H9 (cell line): ENCODE results near the gene FARS2. TPM values are rescaled to one million over a fixed set of nuclear protein-coding genes. Genes with fewer than 3 reads are reported as not detected.

Experiments
- DNase-seq: peaks from one replicate; pipeline ENCODE4 v3.0.0-alpha.2; 2017
- H2AFZ ChIP-seq: one replicate; pipeline ENCODE4 v1.6.1; 2013; ENCODE audit warnings: mild to moderate bottlenecking, low read length, control low read depth, moderate library complexity
- H2AK5ac ChIP-seq: 2 replicates; pipeline ENCODE4 v1.6.1; 2013; ENCODE audit warnings: low read length, control low read depth, mixed read lengths; ENCODE audit not compliant: insufficient read length
- H2BK120ac ChIP-seq: one replicate; pipeline ENCODE4 v1.6.1; 2013; ENCODE audit warnings: low read depth, mild to moderate bottlenecking, low read length, control low read depth, inconsistent platforms; ENCODE audit not compliant: poor library complexity, severe bottlenecking
- H2BK12ac ChIP-seq: 2 replicates; pipeline ENCODE4 v1.6.1; 2013; ENCODE audit warnings: low read length, control low read depth, mixed read lengths, low read depth; ENCODE audit not compliant: insufficient read length
- H2BK15ac ChIP-seq: 2 replicates; pipeline ENCODE4 v1.6.1; 2013; ENCODE audit warnings: low read depth, low read length, control low read depth
- H2BK20ac ChIP-seq: one replicate; pipeline ENCODE4 v1.6.1; 2013; ENCODE audit warnings: low read depth, mild to moderate bottlenecking, low read length, control low read depth, inconsistent platforms; ENCODE audit not compliant: poor library complexity, severe bottlenecking
- H2BK5ac ChIP-seq: 2 replicates; pipeline ENCODE4 v1.6.1; 2013; ENCODE audit warnings: low read length, control low read depth, mixed read lengths; ENCODE audit not compliant: insufficient read length
- H3K14ac ChIP-seq: 2 replicates; pipeline ENCODE4 v1.6.1; 2013; ENCODE audit warnings: low read length, control low read depth; ENCODE audit not compliant: insufficient read depth
- H3K18ac ChIP-seq: 2 replicates; pipeline ENCODE4 v1.6.1; 2013; ENCODE audit warnings: low read depth, mild to moderate bottlenecking, mixed read lengths, low read length, control low read depth; ENCODE audit not compliant: insufficient read length
- H3K23ac ChIP-seq: 2 replicates; pipeline ENCODE4 v1.6.1; 2013; ENCODE audit warnings: low read length, control low read depth, mixed read lengths, low read depth; ENCODE audit not compliant: insufficient read length
- H3K23me2 ChIP-seq: 2 replicates; pipeline ENCODE4 v1.6.1; 2013; ENCODE audit warnings: low read depth, mild to moderate bottlenecking, mixed read lengths, low read length, control low read depth; ENCODE audit not compliant: insufficient read length, poor library complexity, severe bottlenecking
- H3K27ac ChIP-seq: 2 replicates; pipeline ENCODE4 v1.5.1; 2013; ENCODE audit warnings: low read length, control low read depth, mixed read lengths, low read depth; ENCODE audit not compliant: insufficient read length
- H3K27me3 ChIP-seq: 2 replicates; pipeline ENCODE4 v1.6.1; 2013; ENCODE audit warnings: low read length, control low read depth, inconsistent platforms; ENCODE audit not compliant: insufficient read depth
- H3K4ac ChIP-seq: 2 replicates; pipeline ENCODE4 v1.6.1; 2013; ENCODE audit warnings: low read depth, mild to moderate bottlenecking, control low read depth, inconsistent platforms, low read length, moderate library complexity
- H3K4me1 ChIP-seq: 2 replicates; pipeline ENCODE4 v1.6.1; 2013; ENCODE audit warnings: low read length, control low read depth, inconsistent platforms; ENCODE audit not compliant: insufficient read depth
- H3K4me2 ChIP-seq: 2 replicates; pipeline ENCODE4 v1.6.1; 2013; ENCODE audit warnings: low read length, control low read depth, mixed read lengths; ENCODE audit not compliant: insufficient read length, insufficient read depth
- H3K56ac ChIP-seq: 2 replicates; pipeline ENCODE4 v1.6.1; 2013; ENCODE audit warnings: low read depth, mild to moderate bottlenecking, mixed read lengths, low read length, control low read depth; ENCODE audit not compliant: insufficient read length
- H3K79me1 ChIP-seq: 2 replicates; pipeline ENCODE4 v1.6.1; 2013; ENCODE audit warnings: low read depth, mild to moderate bottlenecking, moderate library complexity, low read length, control low read depth, inconsistent platforms; ENCODE audit not compliant: insufficient read depth, poor library complexity, severe bottlenecking
- H3K79me2 ChIP-seq: 2 replicates; pipeline ENCODE4 v1.6.1; 2013; ENCODE audit warnings: low read length, control low read depth, inconsistent platforms; ENCODE audit not compliant: insufficient read depth
- H3K9ac ChIP-seq: 2 replicates; pipeline ENCODE4 v1.6.1; 2013; ENCODE audit warnings: low read length, control low read depth, mixed read lengths; ENCODE audit not compliant: insufficient read length; ENCODE audit errors: extremely low read depth
- H3K9me3 ChIP-seq: one replicate; pipeline ENCODE4 v1.6.1; 2013; ENCODE audit warnings: low read depth, low read length, inconsistent platforms; ENCODE audit not compliant: control insufficient read depth
- H3T11ph ChIP-seq: one replicate; pipeline ENCODE4 v1.6.1; 2013; ENCODE audit warnings: mild to moderate bottlenecking, low read length, control low read depth, inconsistent platforms
- H4K20me1 ChIP-seq: one replicate; pipeline ENCODE4 v1.6.1; 2013; ENCODE audit not compliant: control insufficient read depth, insufficient read length, insufficient read depth
- H4K5ac ChIP-seq: 2 replicates; pipeline ENCODE4 v1.6.1; 2013; ENCODE audit warnings: low read depth, mild to moderate bottlenecking, mixed read lengths, low read length, control low read depth; ENCODE audit not compliant: insufficient read length
- H4K8ac ChIP-seq: replicated peaks from 2 replicates; pipeline ENCODE4 v1.6.1; 2013; ENCODE audit warnings: low read length, control low read depth, mixed read lengths, low read depth; ENCODE audit not compliant: insufficient read length
- H4K91ac ChIP-seq: 2 replicates; pipeline ENCODE4 v1.6.1; 2013; ENCODE audit warnings: low read depth, mild to moderate bottlenecking, moderate library complexity, mixed read lengths, low read length, control low read depth; ENCODE audit not compliant: insufficient read length
- H3K27ac Mint-ChIP-seq, 3 experiments: 2 replicates in 2 of 3; 3 replicates in 1 of 3; pipeline ENCODE4 v1.8.0; 2020 to 2021; ENCODE audit warnings: mixed read lengths in 3 of 3, mild to moderate bottlenecking in 1 of 3, moderate library complexity in 1 of 3
- H3K27me3 Mint-ChIP-seq: 2 replicates; pipeline ENCODE4 v1.8.0; 2021; ENCODE audit warnings: low read depth, mild to moderate bottlenecking, moderate library complexity, mixed read lengths
- H3K36me3 Mint-ChIP-seq, 3 experiments: 2 replicates in 2 of 3; 3 replicates in 1 of 3; pipeline ENCODE4 v1.8.0; 2020 to 2021; ENCODE audit warnings: low read depth in 3 of 3, mixed read lengths in 3 of 3; ENCODE audit not compliant: insufficient read depth in 1 of 3
- H3K4me1 Mint-ChIP-seq, 2 experiments: 2 replicates each; pipeline ENCODE4 v1.8.0; 2020; ENCODE audit warnings: mixed read lengths in 2 of 2
- H3K4me3 Mint-ChIP-seq, 2 experiments: 2 replicates in 1 of 2; 3 replicates in 1 of 2; pipeline ENCODE4 v1.8.0; 2020 to 2021; ENCODE audit warnings: mild to moderate bottlenecking in 2 of 2, mixed read lengths in 2 of 2, moderate library complexity in 1 of 2
- H3K9me3 Mint-ChIP-seq, 2 experiments: 2 replicates in 1 of 2; 3 replicates in 1 of 2; pipeline ENCODE4 v1.8.0; 2020; ENCODE audit warnings: mild to moderate bottlenecking in 2 of 2, mixed read lengths in 2 of 2, moderate library complexity in 1 of 2
- WGBS: extraction: QIAGEN DNeasy Blood & Tissue Kit; methylation state at CpG from one replicate; pipeline ENCODE4 v1.1.7; 2013; ENCODE audit warnings: missing lambda C conversion rate, low lambda C conversion rate, mixed read lengths; ENCODE audit not compliant: insufficient read length; ENCODE audit errors: extremely low coverage; 5-methylcytosine and 5-hydroxymethylcytosine counted together
- total RNA-seq: library from RNA; stranded (reverse); gene quantifications from 2 replicates; pipeline ENCODE4 v1.2.1, GENCODE V29; 2021
- TF ChIP-seq, protein P1 (sequence below): fragments of 200-600 bp; sonication (generic); conservative IDR thresholded peaks from 3 replicates; pipeline ENCODE4 v1.8.0; 2021; ENCODE audit warnings: antibody characterized with exemption, mild to moderate bottlenecking

The FARS2 gene
- total RNA-seq, 1 experiment from 2014 or later: 8.5 TPM

DNA sequence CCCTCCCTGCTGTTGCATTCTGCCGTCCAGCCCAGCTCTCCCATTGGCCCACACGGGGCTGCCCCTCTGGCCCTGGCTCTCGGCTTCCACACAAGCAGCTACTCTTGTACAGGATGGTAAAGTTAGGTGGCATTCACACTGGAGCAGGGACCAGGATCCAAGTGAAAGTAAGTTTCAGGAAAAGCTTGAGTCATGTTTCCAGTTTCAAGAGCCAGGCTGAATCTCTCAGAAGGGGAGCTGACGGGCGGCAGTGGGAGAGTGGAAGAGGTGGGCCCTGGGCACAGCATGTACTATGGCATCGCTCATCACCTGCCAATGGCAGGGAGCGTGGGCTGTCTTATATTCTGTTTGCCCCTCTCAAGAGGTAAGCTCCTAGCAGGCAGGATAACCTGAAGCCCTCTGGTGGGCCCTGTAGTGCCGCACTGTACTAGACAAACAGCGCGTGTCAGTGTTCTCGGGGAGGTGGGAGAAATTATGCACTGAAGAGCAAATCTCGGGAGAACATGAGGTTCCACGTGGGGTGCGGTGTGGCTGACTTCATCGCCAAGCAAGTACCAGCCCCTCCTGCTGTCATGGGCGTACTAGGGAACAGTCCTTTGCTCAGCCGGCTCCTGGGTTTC, 503.9 kb downstream of the FARS2 start:
- H3K4me2 ChIP-seq: no peak overlapping the region
- no peaks in the 10 kb centered on the region for H3K79me2 ChIP-seq
- no peaks in the 10 kb centered on the region for H3K27me3 ChIP-seq
- H2AK5ac ChIP-seq: no peak overlapping the region
- no peak overlapping the region; a peak in 2 of 7 replicates for H3K27ac Mint-ChIP-seq
- H2BK5ac ChIP-seq: no peak overlapping the region
- WGBS: no CpG with 5 or more reads among the region's 17 CpGs
- no peak overlapping the region for H3K27ac ChIP-seq
- no peak overlapping the region for H2BK12ac ChIP-seq
- H4K20me1 ChIP-seq: no peaks in the 10 kb centered on the region
- H2BK120ac ChIP-seq: no peak overlapping the region
- no peak overlapping the region for H3K4ac ChIP-seq
- H3K4me3 Mint-ChIP-seq: no peak overlapping the region
- no peak overlapping the region for H2BK15ac ChIP-seq
- H4K8ac ChIP-seq: no peak overlapping the region
- no peak overlapping the region for H3K23ac ChIP-seq
- H4K91ac ChIP-seq: no peak overlapping the region
- no peaks in the 10 kb centered on the region for H3K27me3 Mint-ChIP-seq
- no peak overlapping the region for H2BK20ac ChIP-seq
- no peak overlapping the region for H2AFZ ChIP-seq
- H3K4me1 Mint-ChIP-seq: peaks cover 4 to 10% of the 10 kb centered on the region in 2 experiments; a peak in 3 of 4 replicates
- DNase-seq: peak; percentile 31
- H3K9me3 ChIP-seq: no peaks in the 10 kb centered on the region
- no peak overlapping the region for H3T11ph ChIP-seq
- H3K14ac ChIP-seq: no peak overlapping the region
- no peak overlapping the region for H3K18ac ChIP-seq
- H3K36me3 Mint-ChIP-seq: peaks cover 9 to 21% (median 10%) of the 10 kb centered on the region in 3 experiments
- no peaks in the 10 kb centered on the region for H3K79me1 ChIP-seq
- no peak overlapping the region for H4K5ac ChIP-seq
- no peaks in the 10 kb centered on the region for H3K4me1 ChIP-seq
- H3K56ac ChIP-seq: no peak overlapping the region
- no peaks in the 10 kb centered on the region for H3K23me2 ChIP-seq
- TF ChIP-seq, protein P1, sequence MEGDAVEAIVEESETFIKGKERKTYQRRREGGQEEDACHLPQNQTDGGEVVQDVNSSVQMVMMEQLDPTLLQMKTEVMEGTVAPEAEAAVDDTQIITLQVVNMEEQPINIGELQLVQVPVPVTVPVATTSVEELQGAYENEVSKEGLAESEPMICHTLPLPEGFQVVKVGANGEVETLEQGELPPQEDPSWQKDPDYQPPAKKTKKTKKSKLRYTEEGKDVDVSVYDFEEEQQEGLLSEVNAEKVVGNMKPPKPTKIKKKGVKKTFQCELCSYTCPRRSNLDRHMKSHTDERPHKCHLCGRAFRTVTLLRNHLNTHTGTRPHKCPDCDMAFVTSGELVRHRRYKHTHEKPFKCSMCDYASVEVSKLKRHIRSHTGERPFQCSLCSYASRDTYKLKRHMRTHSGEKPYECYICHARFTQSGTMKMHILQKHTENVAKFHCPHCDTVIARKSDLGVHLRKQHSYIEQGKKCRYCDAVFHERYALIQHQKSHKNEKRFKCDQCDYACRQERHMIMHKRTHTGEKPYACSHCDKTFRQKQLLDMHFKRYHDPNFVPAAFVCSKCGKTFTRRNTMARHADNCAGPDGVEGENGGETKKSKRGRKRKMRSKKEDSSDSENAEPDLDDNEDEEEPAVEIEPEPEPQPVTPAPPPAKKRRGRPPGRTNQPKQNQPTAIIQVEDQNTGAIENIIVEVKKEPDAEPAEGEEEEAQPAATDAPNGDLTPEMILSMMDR: no peak
- peaks cover 24 to 27% of the 10 kb centered on the region in 2 experiments for H3K9me3 Mint-ChIP-seq
- no peak overlapping the region for H3K9ac ChIP-seq
